Transverse colon (tissue), 4 donors: ENCODE measurements around the gene C19orf25.

Experiments
- EP300 ChIP-seq: sonication (generic); formaldehyde crosslinking; IDR thresholded peaks from one replicate; pipeline ENCODE4 v1.6.1; 2017; ENCODE audit warnings: antibody characterized with exemption, low read depth
- POLR2A ChIP-seq: fragments of 450-650 bp; IDR thresholded peaks from one replicate; pipeline ENCODE4 v1.6.1; 2016; ENCODE audit warnings: antibody characterized with exemption, mild to moderate bottlenecking, moderate library complexity
- POLR2AphosphoS5 ChIP-seq, 3 donors: sonication (generic); formaldehyde crosslinking; IDR thresholded peaks; one replicate each; pipeline ENCODE4 v1.6.1; 2016; ENCODE audit warnings: antibody characterized with exemption in 3 of 3
- TF ChIP-seq, protein P1 (sequence below), 5 experiments: fragments of 200-600 bp in 3 of 5; fragments of 450-650 bp in 2 of 5; sonication (generic) in 3 of 5; IDR thresholded peaks; 1 replicate in 2 of 5; 2 replicates in 3 of 5; pipeline ENCODE4 v1.5.1; 2016 to 2017; ENCODE audit warnings: antibody characterized with exemption in 5 of 5, inconsistent platforms in 3 of 5, mild to moderate bottlenecking in 2 of 5, moderate library complexity in 1 of 5

DNA sequence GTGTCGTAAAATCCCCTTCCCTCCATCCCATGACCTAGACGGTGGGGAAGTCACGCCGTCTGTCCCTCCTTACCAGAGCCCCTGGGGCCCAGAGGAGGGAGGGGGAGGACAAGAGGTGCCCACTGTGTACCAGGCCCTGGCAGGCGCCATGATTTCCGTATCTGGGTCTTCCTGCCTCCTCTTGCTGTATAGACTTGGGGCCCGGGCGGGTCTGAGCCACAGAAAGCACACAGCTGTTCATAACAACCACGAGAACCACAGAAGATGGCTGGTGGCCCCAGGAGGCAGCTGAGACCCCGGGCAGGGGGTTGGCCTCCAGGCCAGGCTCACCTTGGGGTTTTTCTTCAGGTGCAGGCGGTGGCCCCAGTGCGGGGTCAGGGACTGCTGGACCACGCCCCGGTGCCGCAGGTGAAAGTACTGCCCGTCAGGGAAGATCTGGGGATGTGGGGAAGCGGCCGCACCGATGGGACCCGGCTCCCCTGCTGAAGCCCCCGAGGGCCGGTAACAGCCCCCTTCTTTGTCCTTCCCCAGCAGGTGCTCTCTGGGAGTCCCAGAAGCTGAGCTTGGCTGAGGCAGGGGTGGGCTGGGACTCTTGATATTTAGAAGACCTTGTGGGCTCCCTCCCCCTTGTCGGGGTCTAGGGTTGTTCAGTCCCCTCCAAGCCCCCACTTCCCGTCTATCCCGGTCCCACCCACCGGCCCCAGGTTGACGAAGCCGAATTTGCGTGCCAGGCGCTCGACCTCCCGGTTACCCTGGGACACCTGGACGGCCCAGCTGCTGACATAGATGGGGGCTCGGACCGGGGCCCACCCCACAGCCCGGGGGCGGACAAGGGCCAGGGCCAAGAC, 10.7 kb upstream of the C19orf25 start:
- TF ChIP-seq POLR2AphosphoS5 (IDR thresholded peaks at IDR 0.05) (no peak), POLR2A (peak; percentile 28), EP300 (no peak)
- TF ChIP-seq, protein P1, sequence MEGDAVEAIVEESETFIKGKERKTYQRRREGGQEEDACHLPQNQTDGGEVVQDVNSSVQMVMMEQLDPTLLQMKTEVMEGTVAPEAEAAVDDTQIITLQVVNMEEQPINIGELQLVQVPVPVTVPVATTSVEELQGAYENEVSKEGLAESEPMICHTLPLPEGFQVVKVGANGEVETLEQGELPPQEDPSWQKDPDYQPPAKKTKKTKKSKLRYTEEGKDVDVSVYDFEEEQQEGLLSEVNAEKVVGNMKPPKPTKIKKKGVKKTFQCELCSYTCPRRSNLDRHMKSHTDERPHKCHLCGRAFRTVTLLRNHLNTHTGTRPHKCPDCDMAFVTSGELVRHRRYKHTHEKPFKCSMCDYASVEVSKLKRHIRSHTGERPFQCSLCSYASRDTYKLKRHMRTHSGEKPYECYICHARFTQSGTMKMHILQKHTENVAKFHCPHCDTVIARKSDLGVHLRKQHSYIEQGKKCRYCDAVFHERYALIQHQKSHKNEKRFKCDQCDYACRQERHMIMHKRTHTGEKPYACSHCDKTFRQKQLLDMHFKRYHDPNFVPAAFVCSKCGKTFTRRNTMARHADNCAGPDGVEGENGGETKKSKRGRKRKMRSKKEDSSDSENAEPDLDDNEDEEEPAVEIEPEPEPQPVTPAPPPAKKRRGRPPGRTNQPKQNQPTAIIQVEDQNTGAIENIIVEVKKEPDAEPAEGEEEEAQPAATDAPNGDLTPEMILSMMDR (IDR thresholded peaks at IDR 0.05) = no peak
